Measurements from ENCODE around the gene BCAS1. TPM values are rescaled to one million over a fixed set of nuclear protein-coding genes. Genes with fewer than 3 reads are reported as not detected.

Gene BCAS1
- total RNA-seq, 5 donors from 2014 or later (not counting 1 experiment from before 2014, with no cell fraction given) = 0.26 to 0.76 (median 0.51) TPM; not detected in 1

- H3K4me1 Mint-ChIP-seq = peaks cover 26 to 42% (median 37%) of the 10 kb centered on the region in 3 donors
- ChIA-PET CTCF (interaction anchor here (0.6 to 0.7 kb wide), 4 partner anchors 10 to 301 kb away, joined by 3 to 4 read pairs (median 3); no protein-coding TSS in a partner anchor), POLR2A (no interaction called here)
- ATAC-seq (replicated peaks in 1 of 4) (peak in 2 of 4 experiments; percentile 57 to 59), DNase-seq (peak in 23 of 35 experiments; percentile 14 to 69 (median 34))
- no peak overlapping the region for H3K4me3 ChIP-seq (ENCODE audit: control insufficient read depth in 1 of 2, extremely low read depth in 1 of 2, low read length in 1 of 2)
- no peaks in the 10 kb centered on the region for H3K27me3 Mint-ChIP-seq
- no peak overlapping the region for H3K4me3 Mint-ChIP-seq
- no peak overlapping the region for H3K27ac Mint-ChIP-seq
- H3K27me3 ChIP-seq (replicated peaks in 1 of 2; ENCODE audit: control insufficient read depth in 2 of 2, extremely low read depth in 1 of 2, insufficient read depth in 2 of 2, low read length in 1 of 2) = no peaks in the 10 kb centered on the region
- no peaks in the 10 kb centered on the region for H3K9me3 Mint-ChIP-seq
- H3K9me3 ChIP-seq = no peaks in the 10 kb centered on the region
- H3K27ac ChIP-seq (ENCODE audit: low read length) = no peak overlapping the region
- no peaks in the 10 kb centered on the region for H3K36me3 ChIP-seq (ENCODE audit: control insufficient read depth in 2 of 2, extremely low read depth in 1 of 2, insufficient read depth in 1 of 2, low read length in 1 of 2)
- peaks cover 10 to 18% of the 10 kb centered on the region in 2 experiments for H3K4me1 ChIP-seq (ENCODE audit: control insufficient read depth in 1 of 2, extremely low read depth in 1 of 2, insufficient read depth in 2 of 2, low read length in 2 of 2)
- no peaks in the 10 kb centered on the region for H3K36me3 Mint-ChIP-seq
- 44% methylated on average over 5 of the region's 11 CpGs for WGBS (ENCODE audit: insufficient coverage)
Observed at GRCh38 chr20:53943522-53944291, 126.7 kb downstream of the BCAS1 start.

- Mint-ChIP-seq H3K4me1 (peaks cover 22 to 37% (median 30%) of the 10 kb centered on the region in 3 donors), H3K36me3 (no peaks in the 10 kb centered on the region), H3K27ac (no peak overlapping the region), H3K27me3 (no peaks in the 10 kb centered on the region), H3K4me3 (no peak overlapping the region), H3K9me3 (no peaks in the 10 kb centered on the region)
- Histone ChIP-seq H3K27me3 (replicated peaks in 1 of 2; ENCODE audit: control insufficient read depth in 2 of 2, extremely low read depth in 1 of 2, insufficient read depth in 2 of 2, low read length in 1 of 2) (no peaks in the 10 kb centered on the region), H3K4me1 (ENCODE audit: control insufficient read depth in 1 of 2, extremely low read depth in 1 of 2, insufficient read depth in 2 of 2, low read length in 2 of 2) (peaks cover 3 to 10% of the 10 kb centered on the region in 2 experiments), H3K36me3 (ENCODE audit: control insufficient read depth in 2 of 2, extremely low read depth in 1 of 2, insufficient read depth in 1 of 2, low read length in 1 of 2) (no peaks in the 10 kb centered on the region), H3K4me3 (ENCODE audit: control insufficient read depth in 1 of 2, extremely low read depth in 1 of 2, low read length in 1 of 2) (no peak overlapping the region), H3K9me3 (no peaks in the 10 kb centered on the region), H3K27ac (ENCODE audit: low read length) (no peak overlapping the region)
- CTCF ChIA-PET = no interaction called here
- POLR2A ChIA-PET = no interaction called here
- 81% methylated on average over 3 of the region's 3 CpGs for WGBS (ENCODE audit: insufficient coverage)
- ATAC-seq (replicated peaks in 1 of 4) = no peak
- DNase-seq = no peak
Observed at GRCh38 chr20:53942973-53943372, 127.4 kb downstream of the BCAS1 start.

GRCh38 chr20:53942472-53942816 is 128.0 kb downstream of the BCAS1 start:
- Mint-ChIP-seq H3K27ac (no peak overlapping the region), H3K36me3 (no peaks in the 10 kb centered on the region), H3K9me3 (no peaks in the 10 kb centered on the region), H3K27me3 (no peaks in the 10 kb centered on the region), H3K4me1 (peaks cover 22 to 35% (median 24%) of the 10 kb centered on the region in 3 donors), H3K4me3 (no peak overlapping the region)
- no peak overlapping the region for H3K4me3 ChIP-seq (ENCODE audit: control insufficient read depth in 1 of 2, extremely low read depth in 1 of 2, low read length in 1 of 2)
- CTCF ChIA-PET = interaction anchor here in 1 of 2 donors (0.5 to 0.6 kb wide), 2 partner anchors 14 to 281 kb away, joined by 3 to 4 read pairs; no protein-coding TSS in a partner anchor
- no peak for DNase-seq
- POLR2A ChIA-PET = no interaction called here
- H3K27me3 ChIP-seq (replicated peaks in 1 of 2; ENCODE audit: control insufficient read depth in 2 of 2, extremely low read depth in 1 of 2, insufficient read depth in 2 of 2, low read length in 1 of 2) = no peaks in the 10 kb centered on the region
- H3K36me3 ChIP-seq (ENCODE audit: control insufficient read depth in 2 of 2, extremely low read depth in 1 of 2, insufficient read depth in 1 of 2, low read length in 1 of 2) = no peaks in the 10 kb centered on the region
- no peaks in the 10 kb centered on the region for H3K9me3 ChIP-seq
- H3K4me1 ChIP-seq (ENCODE audit: control insufficient read depth in 1 of 2, extremely low read depth in 1 of 2, insufficient read depth in 2 of 2, low read length in 2 of 2) = peaks cover 0 to 5% of the 10 kb centered on the region in 2 experiments
- ATAC-seq (replicated peaks in 1 of 4) = no peak
- no peak overlapping the region for H3K27ac ChIP-seq (ENCODE audit: low read length)
- WGBS (ENCODE audit: insufficient coverage) = 74% methylated on average over 3 of the region's 6 CpGs

- peak overlapping the region in 1 of 2 donors; percentile 40 for H3K27ac Mint-ChIP-seq
Observed at GRCh38 chr20:53941680-53942471, 128.5 kb downstream of the BCAS1 start.

GRCh38 chr20:53940907-53941545 is 129.4 kb downstream of the BCAS1 start:
- CTCF ChIA-PET = interaction anchor here in 1 of 2 donors (0.9 to 3.5 kb wide), 3 partner anchors 42 to 363 kb away, joined by 3 to 29 read pairs (median 8); no protein-coding TSS in a partner anchor

More at GRCh38 chr20:53941680-53942471, 128.5 kb downstream of the BCAS1 start:
- H3K9me3 ChIP-seq = no peaks in the 10 kb centered on the region
- no peaks in the 10 kb centered on the region for H3K9me3 Mint-ChIP-seq
- H3K4me1 Mint-ChIP-seq = peaks cover 20 to 32% (median 22%) of the 10 kb centered on the region in 3 donors
- no peaks in the 10 kb centered on the region for H3K36me3 Mint-ChIP-seq
- H3K27ac ChIP-seq (ENCODE audit: low read length) = no peak overlapping the region
- H3K4me1 ChIP-seq (ENCODE audit: control insufficient read depth in 1 of 2, extremely low read depth in 1 of 2, insufficient read depth in 2 of 2, low read length in 2 of 2) = peaks cover 0 to 4% of the 10 kb centered on the region in 2 experiments
- no peaks in the 10 kb centered on the region for H3K36me3 ChIP-seq (ENCODE audit: control insufficient read depth in 2 of 2, extremely low read depth in 1 of 2, insufficient read depth in 1 of 2, low read length in 1 of 2)
- H3K27me3 Mint-ChIP-seq = no peaks in the 10 kb centered on the region
- no peaks in the 10 kb centered on the region for H3K27me3 ChIP-seq (replicated peaks in 1 of 2; ENCODE audit: control insufficient read depth in 2 of 2, extremely low read depth in 1 of 2, insufficient read depth in 2 of 2, low read length in 1 of 2)
- WGBS (ENCODE audit: insufficient coverage) = 89% methylated on average over 7 of the region's 7 CpGs
- ChIA-PET POLR2A (interaction anchor here in 1 of 2 donors (0.6 kb wide), 1 partner anchor 788 kb away, joined by 3 read pairs; no protein-coding TSS in a partner anchor), CTCF (interaction anchor here in 1 of 2 donors (0.5 to 0.9 kb wide), 3 partner anchors 14 to 364 kb away, joined by 3 to 4 read pairs (median 3); no protein-coding TSS in a partner anchor)
- no peak overlapping the region for H3K4me3 Mint-ChIP-seq
- ATAC-seq (replicated peaks in 1 of 4) (no peak), DNase-seq (no peak)
- H3K4me3 ChIP-seq (ENCODE audit: control insufficient read depth in 1 of 2, extremely low read depth in 1 of 2, low read length in 1 of 2) = no peak overlapping the region

More at GRCh38 chr20:53940907-53941545, 129.4 kb downstream of the BCAS1 start:
- H3K4me1 Mint-ChIP-seq = peaks cover 22 to 34% (median 24%) of the 10 kb centered on the region in 3 donors
- H3K27ac Mint-ChIP-seq = no peak overlapping the region
- POLR2A ChIA-PET = interaction anchor here in 1 of 2 donors (0.6 kb wide), 1 partner anchor 787 kb away, joined by 3 read pairs; no protein-coding TSS in a partner anchor
- Histone ChIP-seq H3K4me1 (ENCODE audit: control insufficient read depth in 1 of 2, extremely low read depth in 1 of 2, insufficient read depth in 2 of 2, low read length in 2 of 2) (peaks cover under 1 to 7% of the 10 kb centered on the region in 2 experiments), H3K27me3 (replicated peaks in 1 of 2; ENCODE audit: control insufficient read depth in 2 of 2, extremely low read depth in 1 of 2, insufficient read depth in 2 of 2, low read length in 1 of 2) (no peaks in the 10 kb centered on the region), H3K9me3 (no peaks in the 10 kb centered on the region), H3K27ac (ENCODE audit: low read length) (no peak overlapping the region), H3K4me3 (ENCODE audit: control insufficient read depth in 1 of 2, extremely low read depth in 1 of 2, low read length in 1 of 2) (no peak overlapping the region), H3K36me3 (ENCODE audit: control insufficient read depth in 2 of 2, extremely low read depth in 1 of 2, insufficient read depth in 1 of 2, low read length in 1 of 2) (no peaks in the 10 kb centered on the region)
- DNase-seq (no peak), ATAC-seq (replicated peaks in 1 of 4) (no peak)
- whole genome bisulfite sequencing (ENCODE audit: insufficient coverage) = no CpG with 5 or more reads among the region's 6 CpGs
- no peak overlapping the region for H3K4me3 Mint-ChIP-seq
- H3K27me3 Mint-ChIP-seq = no peaks in the 10 kb centered on the region
- no peaks in the 10 kb centered on the region for H3K9me3 Mint-ChIP-seq
- no peaks in the 10 kb centered on the region for H3K36me3 Mint-ChIP-seq

All from T-cell (primary cell).